Activated CD8-positive, alpha-beta memory T cell treated with anti-CD3 and anti-CD28 coated beads for 1 hour (primary cell): ENCODE results near the gene NEURL2.
"Not testable (repeated sequence)": the region's sequence is repeated elsewhere in the genome, so short reads cannot be mapped to it uniquely, and the experiment has no call there.

Experiments used
- DNase-seq, 2 donors: peaks; one replicate each; pipeline ENCODE4 v3.0.0-alpha.2; 2020; ENCODE audit warnings: low read depth in 1 of 2; ENCODE audit errors: extremely low read depth in 1 of 2

Gene NEURL2

DNA sequence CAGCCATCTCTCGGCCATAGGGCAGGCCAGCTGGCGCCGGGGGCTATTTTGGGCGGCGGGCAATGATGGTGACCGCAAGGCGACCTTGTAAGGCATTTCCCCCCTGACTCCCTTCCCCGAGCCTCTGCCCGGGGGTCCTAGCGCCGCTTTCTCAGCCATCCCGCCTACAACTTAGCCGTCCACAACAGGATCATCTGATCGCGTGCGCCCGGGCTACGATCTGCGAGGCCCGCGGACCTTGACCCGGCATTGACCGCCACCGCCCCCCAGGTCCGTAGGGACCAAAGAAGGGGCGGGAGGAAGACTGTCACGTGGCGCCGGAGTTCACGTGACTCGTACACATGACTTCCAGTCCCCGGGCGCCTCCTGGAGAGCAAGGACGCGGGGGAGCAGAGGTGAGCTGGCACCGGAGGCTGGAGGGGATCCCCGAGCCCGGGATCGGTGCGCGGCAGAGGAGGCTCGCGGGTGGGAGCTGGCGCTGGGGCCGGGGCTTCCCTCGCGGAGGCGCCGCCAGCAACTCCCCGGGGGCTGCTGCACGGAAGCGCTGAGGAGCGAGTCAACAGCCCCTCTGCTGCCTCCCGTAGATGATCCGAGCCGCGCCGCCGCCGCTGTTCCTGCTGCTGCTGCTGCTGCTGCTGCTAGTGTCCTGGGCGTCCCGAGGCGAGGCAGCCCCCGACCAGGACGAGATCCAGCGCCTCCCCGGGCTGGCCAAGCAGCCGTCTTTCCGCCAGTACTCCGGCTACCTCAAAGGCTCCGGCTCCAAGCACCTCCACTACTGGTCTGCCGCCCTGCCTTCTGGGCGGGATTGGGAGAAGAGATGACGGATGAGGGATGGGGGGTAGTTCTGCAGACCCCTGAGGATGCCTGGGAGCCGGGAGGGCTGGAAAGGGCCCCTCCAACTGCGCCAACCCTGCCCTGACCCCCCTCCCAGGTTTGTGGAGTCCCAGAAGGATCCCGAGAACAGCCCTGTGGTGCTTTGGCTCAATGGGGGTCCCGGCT lies at the start of gene NEURL2, which contains the start of gene CTSA:
TSS of gene NEURL2 (minus strand) at position 224 of the 999 bp plus-strand sequence. CDS start at position 7, 217 bp downstream.
TSS of gene CTSA (plus strand) at position 351 of the 999 bp plus-strand sequence. CDS start at position 585, 234 bp downstream.
- DNase-seq = peak; percentile 61 to 74

DNA sequence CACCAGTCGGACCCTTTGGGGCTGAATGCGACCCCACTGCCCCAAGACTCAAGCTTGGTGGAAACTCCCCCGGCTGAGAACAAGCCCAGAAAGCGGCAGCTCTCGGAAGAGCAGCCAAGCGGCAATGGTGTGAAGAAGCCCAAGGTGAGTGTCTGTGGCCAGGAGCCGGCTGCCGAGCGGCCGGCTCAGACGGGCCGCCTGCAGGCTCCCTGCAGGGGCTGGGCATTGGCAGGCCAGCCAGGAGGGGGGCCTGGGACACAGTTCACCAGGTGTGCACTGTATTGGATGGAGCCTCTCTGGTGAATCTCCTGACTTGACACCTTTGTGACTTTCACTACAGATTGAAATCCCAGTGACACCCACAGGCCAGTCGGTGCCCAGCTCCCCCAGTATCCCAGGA lies 49.5 kb upstream of the NEURL2 start:
- no peak for DNase-seq

DNA sequence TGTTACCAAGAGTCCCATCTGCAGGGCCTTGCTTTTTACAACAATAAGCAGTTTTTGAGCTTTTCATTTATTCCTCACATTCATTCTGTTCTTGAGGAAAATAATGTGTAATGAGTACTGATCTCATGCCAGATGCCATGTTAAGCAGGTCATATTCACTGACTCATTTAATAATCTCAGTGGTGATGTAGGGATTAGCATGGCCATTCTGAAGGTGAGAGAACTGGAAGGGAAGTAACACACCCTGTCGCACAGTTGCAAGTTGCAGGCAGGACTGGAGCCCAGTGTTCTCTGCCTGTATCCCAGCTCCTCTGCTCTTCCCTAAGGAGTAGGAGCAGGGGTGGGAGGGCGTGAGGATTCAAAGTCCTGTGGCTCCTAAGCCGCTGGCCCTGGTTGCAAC lies 49.0 kb upstream of the NEURL2 start:
- DNase-seq = no peak

DNA sequence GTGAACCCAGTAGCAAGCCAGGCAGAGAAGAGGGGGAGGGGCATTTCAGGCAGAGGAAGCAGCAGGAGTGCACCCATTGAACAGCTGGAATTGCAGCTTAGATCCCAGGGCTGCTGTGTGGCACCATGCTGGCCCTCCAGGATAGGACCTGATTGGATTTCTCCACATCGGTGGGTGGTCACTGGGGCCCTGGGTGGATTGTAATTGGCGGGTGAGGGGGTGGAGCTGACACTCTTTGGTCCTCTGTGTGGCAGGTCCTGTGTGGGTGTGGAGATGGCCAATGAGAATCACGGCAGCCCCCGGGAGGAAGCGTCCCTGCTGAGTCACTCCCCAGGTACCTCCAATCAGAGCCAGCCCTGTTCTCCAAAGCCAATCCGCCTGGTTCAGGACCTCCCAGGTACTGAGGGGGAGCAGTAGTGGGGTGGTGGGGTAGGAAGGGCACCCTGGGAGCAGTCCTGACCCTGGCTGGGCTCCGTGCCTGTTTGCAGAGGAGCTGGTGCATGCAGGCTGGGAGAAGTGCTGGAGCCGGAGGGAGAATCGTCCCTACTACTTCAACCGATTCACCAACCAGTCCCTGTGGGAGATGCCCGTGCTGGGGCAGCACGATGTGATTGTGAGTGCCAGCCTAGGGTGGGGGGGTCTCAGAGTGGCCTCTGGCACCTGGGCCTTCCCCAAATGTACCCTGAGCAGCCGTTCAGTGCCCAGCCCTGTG lies 47.9 kb upstream of the NEURL2 start:
- no peak for DNase-seq

DNA sequence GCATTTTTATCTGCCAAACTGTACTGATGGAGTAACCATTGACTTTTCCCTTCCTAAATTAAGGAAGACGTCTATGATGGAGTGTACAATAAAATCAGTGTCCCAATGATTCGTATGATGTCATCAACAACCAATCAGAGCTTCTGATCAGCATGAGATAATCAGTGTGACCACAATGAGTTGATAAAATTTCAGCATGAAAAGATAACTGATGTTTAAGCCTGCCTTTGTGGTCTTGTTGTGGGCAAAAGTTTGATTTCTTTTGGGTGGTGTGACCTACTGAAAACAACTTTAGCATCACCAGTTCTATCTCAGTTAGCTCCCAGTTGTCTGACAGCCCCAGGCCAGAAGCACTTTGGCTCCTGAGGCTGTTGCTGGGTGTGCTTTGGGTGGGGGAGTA lies 46.8 kb upstream of the NEURL2 start:
- no peak for DNase-seq

DNA sequence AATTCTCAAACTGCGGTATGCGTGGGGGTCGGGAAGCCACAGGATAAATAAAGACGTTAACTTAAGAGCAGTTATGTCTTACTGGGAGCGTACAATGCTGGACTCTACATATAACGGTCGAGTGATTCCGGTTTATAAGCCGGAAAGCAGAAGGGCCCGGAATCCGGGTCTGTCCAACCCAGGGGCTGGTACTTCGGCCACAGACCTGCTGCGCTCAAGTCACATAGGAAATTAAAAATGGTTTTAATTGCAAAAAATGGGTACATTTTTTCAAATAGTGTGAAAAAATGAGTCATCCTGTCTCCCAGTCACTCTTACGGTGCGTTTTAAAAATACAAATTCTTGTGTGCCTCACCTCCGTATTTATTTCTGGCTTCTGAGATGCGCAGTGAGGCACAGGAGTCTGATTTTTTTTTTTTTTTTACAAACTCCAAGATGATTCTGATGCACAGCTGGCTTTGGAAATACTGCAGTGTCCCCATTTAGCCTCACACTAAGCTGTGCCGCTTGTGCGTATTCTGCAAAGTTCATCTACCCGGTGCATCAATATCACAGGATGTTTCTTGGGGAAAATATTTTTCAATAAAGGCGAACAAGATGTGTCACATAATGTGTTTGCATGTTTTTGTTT lies 44.5 kb upstream of the NEURL2 start:
- no peak for DNase-seq

DNA sequence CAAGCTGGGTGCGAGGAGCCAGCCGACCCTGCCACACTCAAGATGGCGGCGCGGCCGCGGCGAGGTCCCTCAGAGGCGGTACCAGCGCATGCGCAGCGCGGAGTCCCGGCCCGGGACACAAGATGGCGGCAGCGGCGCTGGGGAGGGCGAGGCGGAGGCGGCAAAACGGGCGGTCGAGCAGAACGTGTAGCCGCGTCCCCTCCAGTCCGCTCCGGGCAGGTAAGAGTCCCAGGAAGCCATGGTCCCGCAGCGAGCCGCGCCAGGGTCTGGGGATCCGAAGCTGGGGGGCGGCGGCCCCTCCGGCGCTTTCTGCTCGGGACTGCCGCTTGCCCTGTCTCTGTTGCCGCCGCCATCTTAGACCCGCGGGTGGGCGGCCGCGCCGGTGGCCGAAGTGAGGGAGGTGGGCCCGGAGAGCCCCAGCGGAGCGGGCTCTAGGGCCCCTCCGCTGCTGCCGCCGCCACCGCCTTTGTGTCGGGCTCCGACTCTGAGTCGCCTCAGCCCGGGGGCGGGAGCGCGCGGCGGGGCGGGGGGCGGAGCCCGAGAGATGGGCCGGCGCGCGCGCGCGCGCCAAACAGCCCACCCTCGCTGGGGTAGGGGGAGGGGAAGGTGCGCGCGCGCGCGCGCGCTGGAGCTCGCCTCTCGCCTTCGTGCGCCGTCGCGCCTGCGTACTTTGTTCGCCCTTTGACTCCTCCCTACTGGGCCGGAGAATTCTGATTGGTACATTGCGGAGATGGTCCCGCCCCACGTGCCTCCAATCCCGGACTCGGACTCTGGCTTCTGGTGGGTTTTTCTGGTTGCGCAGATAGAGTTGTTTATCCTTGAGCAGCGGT lies 43.8 kb upstream of the NEURL2 start, which contains the start of gene PCIF1:
TSS of gene PCIF1 (plus strand) at position 98 of the 830 bp plus-strand sequence. CDS start 4,317 bp downstream, outside the sequence.
- peak; percentile 97 to 99 for DNase-seq

DNA sequence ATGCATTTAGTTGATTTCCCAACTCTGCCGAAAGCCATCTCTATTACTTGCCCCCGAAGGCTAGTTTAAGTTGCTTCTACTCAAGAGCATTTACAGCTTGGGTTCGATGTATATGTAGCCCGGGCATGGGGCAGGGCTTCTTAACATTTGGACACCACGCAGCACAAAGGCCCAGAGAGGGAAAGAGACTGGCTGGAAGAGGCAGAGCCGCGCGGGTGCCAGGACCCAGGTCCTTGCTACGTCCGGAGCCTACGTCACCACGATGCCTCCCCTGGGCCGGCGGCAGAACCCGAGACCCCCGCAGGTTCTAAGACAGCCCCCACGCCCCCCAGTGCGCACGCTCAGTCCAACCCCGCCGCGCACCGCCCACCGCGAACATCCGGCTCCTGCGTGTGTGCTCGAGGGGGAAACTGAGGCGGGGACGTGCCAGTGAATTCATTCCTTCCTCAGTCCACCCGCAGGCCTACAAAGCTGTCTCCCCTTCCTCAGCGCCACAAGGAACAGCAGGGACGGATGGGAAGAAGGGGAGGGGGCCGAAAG lies 43.1 kb upstream of the NEURL2 start:
- DNase-seq = no peak

- DNase-seq = peak in 1 of 2 donors; percentile 33
Observed at GRCh38 chr20:45933266-45934045, 42.4 kb upstream of the NEURL2 start.

- not testable (repeated sequence) for DNase-seq
Observed at GRCh38 chr20:45931680-45932079, 40.7 kb upstream of the NEURL2 start.

GRCh38 chr20:45927071-45927878 lies 36.3 kb upstream of the NEURL2 start:
- DNase-seq = no peak

DNA sequence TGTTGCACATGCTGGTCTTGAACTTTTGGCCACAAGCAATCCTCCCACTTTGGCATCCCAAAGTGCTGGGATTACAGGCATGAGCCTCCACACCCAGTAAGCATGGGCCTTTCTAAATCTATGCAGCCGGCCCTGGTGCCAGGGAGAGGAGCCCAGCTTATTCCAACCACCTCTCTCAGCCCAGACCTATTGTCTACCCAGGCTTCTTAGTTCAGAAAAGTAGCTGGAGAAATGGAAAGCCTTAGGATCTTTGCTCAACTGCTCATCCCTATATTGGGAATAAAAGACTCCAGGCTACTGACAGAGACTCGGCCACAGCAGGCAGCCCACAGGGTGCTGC lies 35.7 kb upstream of the NEURL2 start:
- no peak for DNase-seq

DNA sequence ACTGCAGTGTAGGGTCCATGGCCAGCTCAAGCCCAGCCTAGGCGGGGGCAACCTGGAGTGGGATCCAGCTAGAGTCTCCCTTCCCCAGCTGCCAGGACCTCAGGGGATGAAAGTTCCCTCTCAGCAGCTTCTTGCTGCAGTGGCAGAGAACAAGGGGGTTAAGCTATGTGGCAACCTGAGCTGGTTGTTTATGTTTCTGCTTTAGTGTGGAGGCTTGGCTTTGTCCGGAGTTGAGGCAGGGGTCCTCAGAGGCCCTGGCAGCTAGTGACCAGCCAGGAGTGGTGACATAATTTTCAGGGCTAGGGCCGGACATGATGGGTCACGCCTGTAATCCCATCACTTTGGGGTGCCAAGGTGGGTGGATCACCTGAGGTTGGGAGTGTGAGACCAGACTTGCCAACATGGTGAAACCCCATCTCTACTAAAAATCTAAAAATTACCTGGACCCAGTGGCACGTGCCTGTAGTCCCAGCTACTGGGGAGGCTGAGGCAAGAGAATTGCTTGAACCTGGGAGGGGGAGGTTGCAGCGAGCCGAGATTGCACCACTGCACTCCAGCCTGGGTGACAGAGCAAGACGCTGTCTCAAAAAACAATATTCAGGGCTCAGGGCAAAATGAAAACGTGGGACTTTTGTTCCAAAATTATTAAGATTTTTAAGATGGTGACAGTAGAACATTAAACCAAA lies 35.0 kb upstream of the NEURL2 start:
- DNase-seq = no peak

- DNase-seq = no peak
Observed at GRCh38 chr20:45924391-45925261, 33.6 kb upstream of the NEURL2 start.

DNA sequence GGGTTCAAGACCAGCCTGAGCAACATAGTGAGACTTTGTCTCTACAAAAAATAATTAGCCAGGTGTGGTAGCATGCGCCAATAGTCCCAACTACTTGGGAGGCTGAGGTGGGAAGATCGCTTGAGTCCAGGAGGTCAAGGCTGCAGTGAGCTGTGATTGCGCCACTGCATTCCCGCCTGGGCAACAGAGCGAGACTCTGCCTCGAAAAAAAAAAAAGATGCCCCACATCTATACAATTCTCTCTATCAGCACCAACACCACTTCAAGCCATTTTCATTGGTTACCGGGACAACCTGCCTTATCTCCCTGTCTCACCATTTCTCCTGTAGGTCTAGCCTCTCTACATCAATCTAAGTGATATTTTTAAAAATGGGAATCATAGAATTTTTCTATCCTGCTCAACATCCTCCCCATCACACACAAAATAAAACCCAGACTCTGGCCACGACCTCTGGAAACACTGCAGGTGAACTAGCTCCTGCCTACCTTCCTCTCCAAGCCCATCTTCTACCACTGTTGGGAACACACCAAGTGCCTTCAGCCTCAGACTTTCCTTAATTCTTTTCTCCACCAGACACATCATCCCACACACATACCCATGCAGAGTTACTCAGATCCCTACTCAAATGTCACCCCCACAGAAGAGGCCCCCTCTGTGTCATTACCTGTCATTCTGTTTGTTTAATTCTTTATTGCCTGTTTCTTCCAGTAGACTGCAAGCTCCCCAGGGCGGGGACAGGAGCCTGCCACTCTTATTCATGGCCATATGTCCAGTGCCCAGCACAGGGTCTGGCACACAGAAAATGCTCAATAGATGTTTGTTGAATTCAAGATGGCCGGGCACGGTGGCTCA lies 30.6 kb upstream of the NEURL2 start:
- no peak for DNase-seq
